CD4-positive, alpha-beta T cell treated with Interleukin-6 at 100 ng/mL for 8 hours (primary cell): Measurements from ENCODE around the gene MBOAT1.
"Not testable (repeated sequence)": the region's sequence is repeated elsewhere in the genome, so short reads cannot be mapped to it uniquely, and the experiment has no call there.

Source experiments
- DNase-seq: peaks from one replicate; pipeline ENCODE4 v3.0.0-alpha.2; 2020; ENCODE audit warnings: mixed read lengths, low spot score

The MBOAT1 gene

GRCh38 chr6:20170455-20171148 lies 41.7 kb downstream of the MBOAT1 start:
- no peak for DNase-seq

GRCh38 chr6:20169786-20170185 lies 42.5 kb downstream of the MBOAT1 start:
- no peak for DNase-seq

- no peak for DNase-seq
Measured at GRCh38 chr6:20169119-20169557, 43.1 kb downstream of the MBOAT1 start.

- DNase-seq, result no peak
Measured at GRCh38 chr6:20168690-20169089, 43.6 kb downstream of the MBOAT1 start.

GRCh38 chr6:20167601-20168000 lies 44.7 kb downstream of the MBOAT1 start:
- DNase-seq, result no peak

GRCh38 chr6:20166210-20166609 lies 46.1 kb downstream of the MBOAT1 start:
- no peak for DNase-seq

GRCh38 chr6:20162515-20162914 lies 49.8 kb downstream of the MBOAT1 start:
- DNase-seq, result no peak

GRCh38 chr6:20160541-20161283 lies 51.6 kb downstream of the MBOAT1 start:
- no peak for DNase-seq

- DNase-seq, result no peak
Measured at GRCh38 chr6:20159781-20160540, 52.3 kb downstream of the MBOAT1 start.

- no peak for DNase-seq
Measured at GRCh38 chr6:20159098-20159497, 53.2 kb downstream of the MBOAT1 start.

- DNase-seq, result no peak
Measured at GRCh38 chr6:20158676-20159075, 53.6 kb downstream of the MBOAT1 start.

- DNase-seq, result no peak
Measured at GRCh38 chr6:20156824-20157223, 55.4 kb downstream of the MBOAT1 start.

- no peak for DNase-seq
Measured at GRCh38 chr6:20154753-20155152, 57.5 kb downstream of the MBOAT1 start.

GRCh38 chr6:20153194-20153593 lies 59.1 kb downstream of the MBOAT1 start:
- no peak for DNase-seq

GRCh38 chr6:20148433-20148832 lies 63.8 kb downstream of the MBOAT1 start:
- DNase-seq, result no peak

GRCh38 chr6:20147469-20147868 lies 64.8 kb downstream of the MBOAT1 start:
- no peak for DNase-seq

- DNase-seq, result not testable (repeated sequence)
Measured at GRCh38 chr6:20146831-20147230, 65.4 kb downstream of the MBOAT1 start.

GRCh38 chr6:20146291-20146690 lies 66.0 kb downstream of the MBOAT1 start:
- DNase-seq, result no peak

- no peak for DNase-seq
Measured at GRCh38 chr6:20142866-20143265, 69.4 kb downstream of the MBOAT1 start.

GRCh38 chr6:20141931-20142330 lies 70.3 kb downstream of the MBOAT1 start:
- DNase-seq, result no peak

- DNase-seq, result not testable (repeated sequence)
Measured at GRCh38 chr6:20139127-20139963, 72.9 kb downstream of the MBOAT1 start.

- no peak for DNase-seq
Measured at GRCh38 chr6:20137837-20138236, 74.4 kb downstream of the MBOAT1 start.
